ENCODE measurements around the gene BBOF1.
"Not testable (repeated sequence)": the region's sequence is repeated elsewhere in the genome, so short reads cannot be mapped to it uniquely, and the experiment has no call there.

The BBOF1 gene

GRCh38 chr14:74018586-74019407, at the start of gene BBOF1, which contains the start of gene ENTPD5:
Gene BBOF1 (plus strand): TSS chr14:74019349. CDS start chr14:74019479, 130 bp downstream.
Gene ENTPD5 (minus strand): TSS chr14:74019288. CDS start chr14:73988102, 31,186 bp downstream.
- peak; percentile 88 for DNase-seq (ENCODE audit: low read depth)

DNA sequence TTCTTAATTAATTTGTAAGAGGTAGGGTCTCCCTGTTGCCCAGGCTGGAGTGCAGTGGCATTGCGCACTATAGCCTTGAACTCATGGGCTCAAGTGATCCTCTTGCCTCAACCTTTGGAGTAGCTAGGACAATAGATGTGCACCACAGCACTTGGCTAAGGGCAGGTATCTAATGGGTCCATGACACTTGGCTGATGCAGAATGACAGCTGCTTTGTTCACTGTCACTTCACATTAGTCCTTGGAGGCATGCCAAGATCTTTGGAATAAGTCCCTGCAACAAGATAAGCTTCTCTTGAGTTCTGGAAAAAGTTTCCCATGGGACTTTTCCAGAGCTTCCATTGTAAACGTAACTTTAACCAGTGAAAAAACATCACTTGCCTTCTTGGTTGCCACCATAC, 45.7 kb upstream of the BBOF1 start:
- no peak for DNase-seq (ENCODE audit: low read depth)

DNA sequence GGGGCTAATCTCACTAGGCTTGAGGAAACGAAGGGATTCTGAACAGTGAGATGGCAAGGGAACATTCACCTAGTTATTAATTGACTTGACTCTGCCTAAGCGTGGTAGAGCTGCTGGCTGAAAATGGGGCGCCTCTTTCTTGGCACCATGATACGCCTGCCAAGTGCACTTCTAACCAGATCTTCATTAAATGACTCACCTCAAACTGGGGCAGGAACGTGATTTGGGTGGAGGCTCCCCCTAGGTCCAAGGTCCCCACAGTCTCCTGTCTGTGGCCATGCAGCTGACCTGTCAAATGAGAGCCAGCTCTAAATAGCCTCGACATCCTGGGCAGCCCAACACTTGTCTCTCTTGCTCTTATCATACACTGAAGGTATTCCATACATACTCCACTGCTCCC, 43.0 kb upstream of the BBOF1 start:
- no peak for DNase-seq (ENCODE audit: low read depth)

GRCh38 chr14:73977896-73978295, 41.3 kb upstream of the BBOF1 start:
- no peak for DNase-seq (ENCODE audit: low read depth)

- no peak for DNase-seq (ENCODE audit: low read depth)
Observed at GRCh38 chr14:73988065-73988464, 31.1 kb upstream of the BBOF1 start.

DNA sequence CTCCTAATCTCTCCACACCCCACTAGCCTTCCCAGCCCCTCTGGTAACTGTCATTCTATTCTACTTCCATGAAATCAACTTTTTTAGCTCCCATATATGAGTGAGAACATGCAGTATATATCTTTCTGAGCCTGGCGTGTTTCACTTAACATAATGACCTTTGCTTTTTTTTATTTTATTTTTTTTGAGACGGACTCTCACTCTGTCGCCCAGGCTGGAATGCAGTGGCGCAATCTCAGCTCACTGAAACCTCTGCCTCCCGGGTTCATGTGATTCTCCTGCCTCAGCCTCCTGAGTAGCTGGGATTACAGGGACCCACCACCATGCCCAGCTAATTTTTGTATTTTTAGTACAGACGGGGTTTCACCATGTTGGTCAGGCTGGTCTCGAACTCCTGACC, 30.5 kb upstream of the BBOF1 start:
- DNase-seq (ENCODE audit: low read depth), result not testable (repeated sequence)

DNA sequence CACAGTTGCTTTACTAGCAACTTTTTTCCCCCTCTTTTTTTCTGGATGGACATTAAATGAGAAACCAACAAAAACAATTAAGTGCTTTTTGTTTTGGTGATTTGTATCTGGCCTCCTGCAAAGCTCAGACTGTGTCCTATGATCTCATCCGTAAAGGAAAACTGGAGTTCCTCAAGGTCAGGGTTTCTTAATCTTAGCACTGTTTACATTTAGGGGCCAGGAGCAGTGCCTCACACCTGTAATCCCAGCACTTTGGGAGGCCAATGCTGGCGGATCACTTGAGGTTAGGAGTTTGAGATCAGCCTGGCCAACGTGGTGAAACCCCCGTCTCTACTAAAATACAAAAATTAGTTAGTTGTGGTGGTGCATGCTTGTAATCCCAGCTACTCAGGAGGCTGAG, 28.1 kb upstream of the BBOF1 start:
- DNase-seq (ENCODE audit: low read depth), result no peak

DNA sequence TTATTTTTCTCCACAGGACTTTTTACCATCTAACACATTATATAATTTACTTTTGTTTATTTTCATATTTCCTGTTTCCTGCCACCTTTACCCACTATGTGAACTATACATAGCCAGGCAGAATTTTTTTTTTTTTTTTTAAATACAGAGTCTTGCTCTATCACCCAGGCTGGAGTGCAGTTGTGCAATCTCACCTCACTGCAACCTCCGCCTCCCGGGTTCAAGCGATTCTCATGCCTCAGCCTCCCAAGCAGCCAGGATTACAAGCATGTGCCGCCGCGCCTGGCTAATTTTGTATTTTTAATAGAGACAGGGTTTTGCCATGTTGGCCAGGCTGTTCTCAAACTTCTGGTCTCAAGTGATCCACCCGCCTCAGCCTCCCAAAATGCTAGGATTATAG, 24.2 kb upstream of the BBOF1 start:
- not testable (repeated sequence) for DNase-seq (ENCODE audit: low read depth)

DNA sequence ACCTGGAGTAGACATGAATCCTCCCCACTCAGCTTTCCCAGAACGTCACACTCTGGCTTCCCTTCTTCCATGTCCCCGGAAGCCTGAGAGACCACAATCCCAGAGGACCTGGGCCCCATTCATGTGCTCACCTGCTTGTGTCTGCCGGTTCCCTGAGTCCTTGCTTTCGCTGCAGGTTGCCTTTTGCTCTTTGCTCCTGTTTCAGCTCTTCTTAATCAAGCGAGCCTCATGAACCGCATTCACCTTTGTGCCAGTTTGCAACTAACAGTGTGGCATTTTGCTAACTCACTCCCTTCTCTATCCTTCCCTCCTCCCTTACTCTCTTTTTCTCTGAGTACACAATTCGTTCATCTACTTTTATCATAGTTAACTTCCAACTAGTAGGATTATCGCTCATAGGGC, 23.2 kb upstream of the BBOF1 start:
- DNase-seq (ENCODE audit: low read depth), result no peak

GRCh38 chr14:73996731-73997107, 22.4 kb upstream of the BBOF1 start:
- no peak for DNase-seq (ENCODE audit: low read depth)

DNA sequence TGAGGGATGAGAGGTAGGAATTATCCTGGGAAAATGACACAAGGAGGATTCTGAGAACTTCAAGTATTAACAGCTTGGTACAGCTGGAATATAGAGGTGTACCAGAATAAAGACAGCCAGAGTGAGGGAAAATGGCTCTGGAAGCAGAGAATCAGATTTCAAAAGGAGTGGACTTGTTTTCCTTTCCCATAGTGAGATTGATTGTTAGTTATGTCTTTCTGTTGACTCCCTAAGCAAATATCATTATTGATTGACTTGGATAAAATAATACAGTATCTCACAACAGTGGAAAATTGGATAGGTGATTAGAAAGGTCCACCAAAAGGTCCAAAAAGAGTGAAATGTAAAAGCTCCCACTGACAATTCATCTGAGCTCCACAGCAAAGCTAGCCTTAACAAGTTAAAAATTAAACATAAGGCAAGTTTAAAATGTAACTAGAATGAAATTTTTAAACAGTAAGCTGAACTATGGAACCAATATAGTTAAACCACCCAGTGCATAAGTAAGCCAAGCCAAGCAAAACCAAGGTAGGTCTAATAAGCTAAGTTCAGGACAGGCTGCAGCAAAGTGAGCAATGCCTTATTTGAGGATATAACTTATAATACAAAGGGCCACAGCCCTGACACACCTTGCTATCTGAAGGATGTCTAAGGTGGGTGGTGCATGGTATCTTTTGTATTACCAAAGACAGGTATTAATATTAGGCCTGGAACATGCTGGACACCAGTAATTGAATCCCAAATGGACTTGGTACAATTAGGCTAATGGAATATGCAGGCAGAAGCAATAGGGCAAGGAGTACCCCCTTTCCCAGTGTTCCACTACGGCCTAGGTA, 21.8 kb upstream of the BBOF1 start:
- no peak for DNase-seq (ENCODE audit: low read depth)

GRCh38 chr14:73997944-73998447, 21.2 kb upstream of the BBOF1 start:
- no peak for DNase-seq (ENCODE audit: low read depth)

DNA sequence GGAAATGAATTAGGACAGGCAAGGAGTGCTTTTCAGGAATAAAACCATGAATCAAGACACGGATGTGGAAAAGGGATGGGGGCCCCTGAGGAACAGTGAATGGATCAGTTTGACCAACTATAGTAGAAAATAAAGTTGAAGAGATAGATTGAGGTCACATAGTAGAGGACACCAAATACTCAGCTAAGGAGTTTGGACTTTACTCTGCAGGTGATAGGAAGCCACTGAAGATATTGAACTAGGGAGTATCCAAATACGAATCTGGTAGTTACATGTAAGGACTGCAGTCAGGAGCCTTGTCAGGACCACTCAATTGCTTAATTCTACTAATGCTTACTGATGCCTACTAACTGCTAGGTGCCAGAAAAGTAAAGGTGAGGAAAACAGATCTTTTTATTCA, 20.4 kb upstream of the BBOF1 start:
- no peak for DNase-seq (ENCODE audit: low read depth)

- not testable (repeated sequence) for DNase-seq (ENCODE audit: low read depth)
Observed at GRCh38 chr14:74005664-74006063, 13.5 kb upstream of the BBOF1 start.

DNA sequence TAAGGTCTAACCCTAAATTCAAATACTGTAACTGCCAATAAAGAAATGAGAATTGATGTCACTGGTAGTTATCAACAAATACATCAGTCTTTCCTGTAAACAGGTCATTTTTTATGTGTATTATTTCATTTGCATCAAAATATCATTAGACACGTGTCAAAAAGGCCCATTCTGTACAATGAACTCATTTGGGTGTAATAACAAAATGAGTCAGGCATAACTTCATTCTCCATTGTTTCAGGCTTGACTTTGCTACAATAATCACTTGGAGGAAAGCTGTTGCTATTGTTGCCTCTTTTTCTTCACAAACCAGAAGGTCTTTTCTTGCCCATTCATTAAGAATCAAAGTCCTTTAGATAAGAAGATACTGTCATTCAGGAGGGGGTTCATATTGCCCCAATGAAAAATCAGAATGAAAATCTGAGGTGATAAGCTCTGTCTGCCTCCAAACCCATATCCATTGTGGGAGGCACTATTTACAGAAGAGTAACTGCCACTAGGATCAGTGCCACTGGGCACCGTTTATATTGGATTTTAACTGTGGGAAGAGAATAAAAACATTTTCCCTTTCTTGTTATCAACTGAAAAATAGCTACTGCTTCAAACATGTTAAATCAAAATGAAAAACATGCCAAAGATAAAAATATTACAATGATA, 10.2 kb upstream of the BBOF1 start:
- DNase-seq (ENCODE audit: low read depth), result no peak

DNA sequence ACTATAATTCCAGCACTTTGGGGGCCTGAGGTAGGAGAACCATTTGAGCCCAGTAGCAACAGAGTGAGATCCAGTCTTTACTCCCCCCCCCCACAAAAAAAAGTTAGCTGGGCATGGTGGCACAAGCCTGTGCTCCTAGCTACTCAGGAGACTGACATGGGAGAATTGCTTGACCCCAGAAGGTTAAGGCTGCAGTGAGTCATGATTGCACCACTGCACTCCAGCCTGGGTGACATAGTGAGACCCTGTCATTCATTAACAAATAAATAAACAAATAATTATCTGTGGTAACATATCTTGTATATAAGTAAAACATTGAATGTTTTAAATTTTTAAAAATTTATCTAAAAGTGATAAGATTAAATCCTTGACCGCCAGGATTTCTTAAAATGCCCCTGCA, 4.8 kb upstream of the BBOF1 start:
- DNase-seq (ENCODE audit: low read depth), result no peak

- no peak for DNase-seq (ENCODE audit: low read depth)
Observed at GRCh38 chr14:74015176-74015575, 4.0 kb upstream of the BBOF1 start.

- DNase-seq (ENCODE audit: low read depth), result no peak
Observed at GRCh38 chr14:74015963-74016362, 3.2 kb upstream of the BBOF1 start.

GRCh38 chr14:74018174-74018585, 969 bp upstream of the BBOF1 start:
- no peak for DNase-seq (ENCODE audit: low read depth)

DNA sequence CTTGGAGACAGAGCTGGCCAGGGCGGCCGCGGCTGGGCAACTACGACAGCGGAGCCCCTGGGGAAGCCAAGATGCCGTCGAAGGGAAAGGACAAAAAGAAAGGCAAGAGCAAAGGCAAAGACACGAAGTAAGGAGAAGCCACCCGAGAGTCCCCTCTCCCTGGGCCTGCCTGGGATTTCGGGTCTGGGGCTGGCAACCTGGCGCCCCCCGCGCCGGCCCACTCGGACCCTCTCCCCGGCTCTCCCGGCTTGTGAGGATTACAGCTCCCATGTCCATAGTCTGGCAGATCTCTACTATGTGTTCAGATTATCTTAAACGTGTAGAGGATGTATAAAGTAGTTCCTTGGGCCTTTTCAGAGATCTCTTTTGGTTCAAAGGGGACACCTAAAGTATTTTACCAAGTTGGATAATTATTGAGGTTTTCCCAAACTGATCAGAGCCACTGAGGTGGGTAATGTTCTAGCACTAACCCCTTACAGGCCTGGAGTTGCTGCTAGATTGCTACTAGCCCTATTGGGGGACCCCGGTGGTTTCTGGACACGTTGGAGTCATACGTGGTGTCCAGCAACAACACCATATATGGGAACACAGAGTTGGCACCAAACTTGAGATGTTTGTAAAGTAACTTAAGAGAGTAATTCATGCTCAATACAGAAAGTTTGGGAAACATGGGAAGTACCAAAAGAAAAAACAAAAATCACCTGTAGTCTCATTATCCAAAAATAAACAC, 424 bp downstream of the BBOF1 start:
- DNase-seq (ENCODE audit: low read depth), result no peak

DNA sequence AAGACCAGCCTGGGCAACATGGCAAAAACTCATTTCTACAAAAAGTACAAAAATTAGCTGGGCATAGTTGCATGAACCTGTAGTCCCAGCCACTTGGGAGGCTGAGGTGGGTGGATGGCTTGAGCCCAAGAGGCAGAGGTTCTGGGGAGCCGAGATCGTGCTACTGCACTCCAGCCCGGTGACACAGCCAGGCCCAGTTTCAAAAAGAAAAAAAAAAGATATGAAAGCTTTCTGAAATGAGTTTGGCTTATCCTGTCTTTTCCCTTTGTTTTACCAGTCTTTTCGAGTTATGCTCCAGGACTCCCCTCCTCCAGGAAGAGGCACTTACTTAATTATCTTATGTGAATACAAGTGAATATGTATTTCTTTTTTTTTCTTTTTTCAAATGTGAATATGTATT, 3.2 kb downstream of the BBOF1 start:
- DNase-seq (ENCODE audit: low read depth), result no peak

GRCh38 chr14:74029136-74029535, 10.0 kb downstream of the BBOF1 start:
- no peak for DNase-seq (ENCODE audit: low read depth)
